ENCODE results near the gene ACCSL. TPM values are rescaled to one million over a fixed set of nuclear protein-coding genes. Genes with fewer than 3 reads are reported as not detected.

The ACCSL gene
- total and polyA plus RNA-seq, 7 donors: 0.01 TPM; not detected in 6

DNA sequence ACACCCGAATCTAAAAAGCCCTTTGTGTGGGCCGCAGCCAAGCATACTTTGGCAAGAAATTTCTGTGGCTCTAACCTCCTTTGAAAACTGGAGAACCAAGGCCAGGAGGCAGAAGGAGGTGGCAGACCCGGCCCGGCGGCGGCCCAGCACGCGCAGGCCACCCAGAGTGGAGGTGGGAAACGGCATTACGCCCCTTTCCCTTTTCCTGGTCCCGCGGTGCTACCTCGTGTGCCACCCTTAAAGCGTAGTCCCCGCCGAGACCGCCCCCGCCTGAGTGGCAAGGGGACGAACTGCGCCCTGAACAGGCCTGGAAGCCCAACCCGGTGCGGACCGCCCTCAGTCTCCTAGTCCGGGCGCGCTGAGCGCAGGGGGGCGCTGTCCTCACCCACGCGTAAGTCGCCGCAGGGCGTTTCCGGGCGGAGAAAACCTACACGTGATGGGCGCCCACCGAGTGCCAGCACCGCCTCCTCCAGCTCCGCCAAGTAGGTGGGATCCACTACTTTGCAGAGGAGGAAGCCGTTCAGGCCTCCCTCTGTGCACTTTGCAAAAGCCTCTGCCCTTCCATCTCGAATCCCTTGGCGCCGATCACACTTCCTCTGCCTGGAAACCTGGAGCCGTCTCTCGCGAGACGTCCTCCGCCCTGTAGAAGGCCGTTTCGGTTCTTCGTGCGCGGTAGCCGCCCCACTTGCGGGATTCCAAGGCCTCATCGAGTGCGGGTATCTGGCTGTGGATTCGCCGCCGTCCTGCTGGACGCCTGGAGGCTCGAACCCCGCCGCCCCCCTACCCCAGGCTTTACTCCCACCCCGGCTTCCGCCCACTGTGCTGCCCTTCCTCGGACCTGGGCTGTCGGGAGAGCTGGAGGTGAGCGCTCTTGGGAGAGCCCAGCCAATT, 18.3 kb downstream of the ACCSL start, which contains the start of gene ACCS:
ACCS (plus strand) TSS at position 430 of the 891 bp plus-strand sequence. CDS start 1,358 bp downstream, outside the sequence.
- intact Hi-C loops (cut with DNase I): no loop called here
- TF ChIP-seq, protein P1, sequence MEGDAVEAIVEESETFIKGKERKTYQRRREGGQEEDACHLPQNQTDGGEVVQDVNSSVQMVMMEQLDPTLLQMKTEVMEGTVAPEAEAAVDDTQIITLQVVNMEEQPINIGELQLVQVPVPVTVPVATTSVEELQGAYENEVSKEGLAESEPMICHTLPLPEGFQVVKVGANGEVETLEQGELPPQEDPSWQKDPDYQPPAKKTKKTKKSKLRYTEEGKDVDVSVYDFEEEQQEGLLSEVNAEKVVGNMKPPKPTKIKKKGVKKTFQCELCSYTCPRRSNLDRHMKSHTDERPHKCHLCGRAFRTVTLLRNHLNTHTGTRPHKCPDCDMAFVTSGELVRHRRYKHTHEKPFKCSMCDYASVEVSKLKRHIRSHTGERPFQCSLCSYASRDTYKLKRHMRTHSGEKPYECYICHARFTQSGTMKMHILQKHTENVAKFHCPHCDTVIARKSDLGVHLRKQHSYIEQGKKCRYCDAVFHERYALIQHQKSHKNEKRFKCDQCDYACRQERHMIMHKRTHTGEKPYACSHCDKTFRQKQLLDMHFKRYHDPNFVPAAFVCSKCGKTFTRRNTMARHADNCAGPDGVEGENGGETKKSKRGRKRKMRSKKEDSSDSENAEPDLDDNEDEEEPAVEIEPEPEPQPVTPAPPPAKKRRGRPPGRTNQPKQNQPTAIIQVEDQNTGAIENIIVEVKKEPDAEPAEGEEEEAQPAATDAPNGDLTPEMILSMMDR (IDR thresholded peaks at IDR 0.05): peak; percentile 75
- H3K36me3 ChIP-seq (ENCODE audit: insufficient read depth in 1 of 2, low read depth in 1 of 2): peaks cover 0 to 9% of the 10 kb centered on the region in 2 donors
- 1% methylated on average over 70 of the region's 70 CpGs for WGBS, 3 donors
- ATAC-seq: peak; percentile 93 to 98 (median 97)
- H3K4me1 ChIP-seq: peaks cover 5% of the 10 kb centered on the region
- DNase-seq: peak; percentile 96 to 98
- H3K9me3 ChIP-seq: no peaks in the 10 kb centered on the region
- H3K27me3 ChIP-seq (ENCODE audit: insufficient read depth in 3 of 3, low read length in 2 of 3): no peaks in the 10 kb centered on the region
- peak within 1 kb of the TSS; percentile 72 for H3K4me3 ChIP-seq
- peak within 1 kb of the TSS; percentile 87 for H3K27ac ChIP-seq

DNA sequence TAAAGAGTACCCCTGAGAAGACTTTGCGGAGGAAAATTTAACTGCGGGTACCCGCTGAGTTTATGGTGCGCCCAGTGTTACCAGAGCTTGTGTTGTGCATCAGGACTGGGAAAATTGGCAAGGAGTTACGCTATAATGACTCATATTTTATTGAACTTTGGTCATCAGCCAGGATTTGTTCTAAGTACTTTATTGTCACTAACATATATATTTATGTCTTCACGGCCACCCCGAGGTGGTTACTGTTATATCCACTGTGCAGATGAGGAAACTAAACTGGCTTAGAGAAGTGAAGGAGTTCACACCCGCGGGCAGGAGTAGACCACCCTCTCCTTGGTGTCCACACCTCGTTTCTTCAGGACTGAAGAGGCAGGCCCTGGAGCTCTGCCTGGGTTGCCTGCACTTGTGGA, 19.0 kb downstream of the ACCSL start:
- intact Hi-C loops (cut with DNase I): no loop called here
- DNase-seq: no peak
- no peaks in the 10 kb centered on the region for H3K9me3 ChIP-seq
- peaks cover 0 to 16% of the 10 kb centered on the region in 2 donors for H3K36me3 ChIP-seq (ENCODE audit: insufficient read depth in 1 of 2, low read depth in 1 of 2)
- peak in 3 of 4 donors; percentile 23 to 53 (median 29) for ATAC-seq
- peak overlapping the region; percentile 72 for H3K4me3 ChIP-seq
- peak overlapping the region; percentile 87 for H3K27ac ChIP-seq
- TF ChIP-seq, protein P1 (IDR thresholded peaks at IDR 0.05): no peak
- peaks cover 5% of the 10 kb centered on the region for H3K4me1 ChIP-seq
- H3K27me3 ChIP-seq (ENCODE audit: insufficient read depth in 3 of 3, low read length in 2 of 3): no peaks in the 10 kb centered on the region
- 24 to 43% (median 41%) methylated on average over 10 of the region's 10 CpGs for WGBS, 3 donors

DNA sequence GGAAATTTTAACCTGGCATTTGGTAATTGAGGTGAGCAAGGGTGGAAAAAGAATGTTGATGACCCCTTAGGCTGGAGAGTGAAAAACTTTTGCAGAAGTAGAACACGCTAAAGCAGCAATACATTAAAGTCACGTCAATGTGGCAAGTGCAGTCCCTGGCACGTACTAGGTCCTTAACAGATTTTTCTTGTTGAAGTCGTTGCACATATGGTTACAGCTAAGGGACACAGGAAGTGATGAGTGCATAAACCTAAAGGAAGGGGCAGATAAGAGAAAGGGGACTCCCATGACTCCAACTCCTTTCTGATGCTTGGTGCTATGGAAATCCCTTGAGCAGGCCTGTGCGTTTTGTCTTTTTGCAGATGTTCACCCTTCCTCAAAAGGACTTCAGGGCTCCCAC, 19.5 kb downstream of the ACCSL start:
- Histone ChIP-seq H3K4me1 (peaks cover 5% of the 10 kb centered on the region), H3K27ac (no peak overlapping the region), H3K4me3 (peak overlapping the region; percentile 72), H3K36me3 (ENCODE audit: insufficient read depth in 1 of 2, low read depth in 1 of 2) (peaks cover 0 to 20% of the 10 kb centered on the region in 2 donors), H3K9me3 (no peaks in the 10 kb centered on the region), H3K27me3 (ENCODE audit: insufficient read depth in 3 of 3, low read length in 2 of 3) (no peaks in the 10 kb centered on the region)
- ATAC-seq: no peak
- TF ChIP-seq, protein P1 (IDR thresholded peaks at IDR 0.05): no peak
- intact Hi-C loops (cut with DNase I): no loop called here
- DNase-seq: no peak
- 63 to 77% (median 76%) methylated on average over 5 of the region's 5 CpGs for WGBS, 3 donors

DNA sequence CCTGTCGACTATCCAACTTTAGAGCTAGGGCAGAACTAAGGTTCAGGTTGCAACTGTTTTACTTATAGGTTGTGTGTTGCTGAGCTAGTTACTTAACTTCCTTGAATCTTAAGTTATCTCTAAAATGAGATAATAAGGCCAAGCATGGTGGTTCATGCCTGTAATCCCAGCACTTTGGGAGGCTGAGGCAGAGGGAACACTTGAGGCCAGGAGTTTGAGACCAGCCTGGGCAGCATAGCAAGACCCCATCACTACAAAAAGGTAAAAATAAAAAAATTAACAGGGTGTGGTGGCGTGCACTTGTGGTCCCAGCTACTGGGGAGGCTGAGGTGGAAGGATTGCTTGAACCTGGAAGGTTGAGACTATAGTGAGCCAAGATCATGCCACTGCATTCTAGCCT, 20.4 kb downstream of the ACCSL start:
- no peaks in the 10 kb centered on the region for H3K9me3 ChIP-seq
- peaks cover 0 to 29% of the 10 kb centered on the region in 2 donors for H3K36me3 ChIP-seq (ENCODE audit: insufficient read depth in 1 of 2, low read depth in 1 of 2)
- H3K27me3 ChIP-seq (ENCODE audit: insufficient read depth in 3 of 3, low read length in 2 of 3): no peaks in the 10 kb centered on the region
- no peak overlapping the region for H3K27ac ChIP-seq
- no peak overlapping the region for H3K4me3 ChIP-seq
- intact Hi-C loops (cut with DNase I): no loop called here
- no peak for ATAC-seq
- TF ChIP-seq, protein P1 (IDR thresholded peaks at IDR 0.05): no peak
- H3K4me1 ChIP-seq: peaks cover 5% of the 10 kb centered on the region
- WGBS, 3 donors: 93 to 98% (median 95%) methylated on average over 2 of the region's 2 CpGs
- no peak for DNase-seq

Measured in psoas muscle (tissue), 8 donors.